ENCODE results near the gene RALGPS2. TPM values are rescaled to one million over a fixed set of nuclear protein-coding genes. Genes with fewer than 3 reads are reported as not detected.

RALGPS2 gene
- total and polyA plus RNA-seq, 2 of the 13 experiments (the other 11 are each of a cell fraction or from before 2014, with no cell fraction given), result 15.6 to 36.0 TPM

DNA sequence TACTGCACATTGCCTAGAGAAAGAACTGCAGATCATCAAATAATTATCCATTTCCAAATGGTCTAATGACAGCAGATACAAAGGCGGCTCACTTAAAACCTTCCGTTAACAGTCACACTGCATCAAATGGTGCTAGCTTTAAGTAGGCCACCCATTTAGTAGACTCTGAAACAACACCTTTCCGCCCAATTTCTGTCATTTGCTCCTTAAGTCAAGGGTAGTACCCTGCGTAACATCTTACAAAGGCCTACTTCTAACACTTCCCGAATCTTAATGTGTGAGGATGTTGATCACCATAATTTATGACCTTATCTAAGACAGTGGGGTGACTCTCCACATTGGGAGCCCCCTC is 692 bp upstream of the RALGPS2 start:
- Histone ChIP-seq H3K4me2 (ENCODE audit: low read depth, low read length) (peak overlapping the region; percentile 88), H3K36me3 (replicated peaks in 1 of 2; ENCODE audit: control insufficient read depth in 1 of 2, insufficient read depth in 2 of 2, low read length in 2 of 2) (no peaks in the 10 kb centered on the region), H4K20me1 (ENCODE audit: insufficient read depth, low read length) (no peaks in the 10 kb centered on the region), H3K27ac (ENCODE audit: extremely low read length, insufficient read depth, low read length) (peak overlapping the region; percentile 95), H3K79me2 (ENCODE audit: insufficient read depth, low read length) (peaks cover 30% of the 10 kb centered on the region), H3K9ac (ENCODE audit: insufficient read depth, low read depth, low read length) (peak overlapping the region; percentile 96), H3K4me3 (replicated peaks in 1 of 3; ENCODE audit: insufficient read depth in 1 of 3, low read depth in 2 of 3, low read length in 3 of 3) (peak overlapping the region; percentile 87 to 95 (median 91)), H2AFZ (ENCODE audit: low read length) (no peak overlapping the region), H3K9me3 (ENCODE audit: low read length) (no peaks in the 10 kb centered on the region), H3K4me1 (ENCODE audit: insufficient read depth, low read length) (peaks cover 33% of the 10 kb centered on the region), H3K27me3 (ENCODE audit: control insufficient read depth in 1 of 2, insufficient read depth in 2 of 2, low read length in 2 of 2) (no peaks in the 10 kb centered on the region)
- ATAC-seq, result no peak
- in situ Hi-C loops (cut with HindIII; ENCODE audit: extremely low pct_ligation_motif_present, low pct_unique_long_range_greater_than_20kb) (no loop called here), intact Hi-C loops (cut with micrococcal nuclease; ENCODE audit: unreplicated experiment) (loop anchor here (2.0 kb wide), 1 partner anchor 104 kb away; no protein-coding TSS in a partner anchor)
- WGBS (ENCODE audit: low lambda C conversion rate), result 60% methylated on average over 5 of the region's 5 CpGs
- DNase-seq (ENCODE audit: low spot score), result no peak
- CTCF ChIA-PET (ENCODE audit: low intra/inter-chr PET ratio, low total read pairs), result no interaction called here
- TF ChIP-seq SIX4 (CRISPR knock-in tag; IDR thresholded peaks at IDR 0.05) (no peak), FOXP1 (IDR thresholded peaks at IDR 0.05) (no peak), FOXP1 (CRISPR knock-in tag; IDR thresholded peaks at IDR 0.05) (no peak), NR2F6 (IDR thresholded peaks at IDR 0.05) (no peak), NR2F6 (CRISPR knock-in tag; IDR thresholded peaks at IDR 0.05) (no peak), SNAI1 (CRISPR knock-in tag; IDR thresholded peaks at IDR 0.05; ENCODE audit: borderline replicate concordance) (no peak), SALL2 (CRISPR knock-in tag; IDR thresholded peaks at IDR 0.05) (no peak), SRSF9 (IDR thresholded peaks at IDR 0.05; ENCODE audit: borderline replicate concordance, insufficient read depth, low read depth, low read length, poor library complexity, severe bottlenecking) (no peak), HOXA9 (CRISPR knock-in tag; IDR thresholded peaks at IDR 0.05; ENCODE audit: borderline replicate concordance) (no peak), FLYWCH1 (CRISPR knock-in tag; IDR thresholded peaks at IDR 0.05) (no peak), IRF2 (CRISPR knock-in tag; IDR thresholded peaks at IDR 0.05) (no peak), GZF1 (CRISPR knock-in tag; IDR thresholded peaks at IDR 0.05) (no peak), NCOR1 (IDR thresholded peaks at IDR 0.05; ENCODE audit: borderline replicate concordance, low read length) (no peak), SYNCRIP (IDR thresholded peaks at IDR 0.05; ENCODE audit: insufficient read depth, low read depth, low read length) (no peak), ZNF724P (CRISPR knock-in tag; IDR thresholded peaks at IDR 0.05; ENCODE audit: borderline replicate concordance) (no peak), DR1 (CRISPR knock-in tag; IDR thresholded peaks at IDR 0.05) (no peak), TBX2 (CRISPR knock-in tag; IDR thresholded peaks at IDR 0.05; ENCODE audit: borderline replicate concordance) (no peak), KDM4B (CRISPR knock-in tag; IDR thresholded peaks at IDR 0.05) (no peak), ZNF543 (CRISPR knock-in tag; IDR thresholded peaks at IDR 0.05) (no peak)
- TF ChIP-seq, protein P1, sequence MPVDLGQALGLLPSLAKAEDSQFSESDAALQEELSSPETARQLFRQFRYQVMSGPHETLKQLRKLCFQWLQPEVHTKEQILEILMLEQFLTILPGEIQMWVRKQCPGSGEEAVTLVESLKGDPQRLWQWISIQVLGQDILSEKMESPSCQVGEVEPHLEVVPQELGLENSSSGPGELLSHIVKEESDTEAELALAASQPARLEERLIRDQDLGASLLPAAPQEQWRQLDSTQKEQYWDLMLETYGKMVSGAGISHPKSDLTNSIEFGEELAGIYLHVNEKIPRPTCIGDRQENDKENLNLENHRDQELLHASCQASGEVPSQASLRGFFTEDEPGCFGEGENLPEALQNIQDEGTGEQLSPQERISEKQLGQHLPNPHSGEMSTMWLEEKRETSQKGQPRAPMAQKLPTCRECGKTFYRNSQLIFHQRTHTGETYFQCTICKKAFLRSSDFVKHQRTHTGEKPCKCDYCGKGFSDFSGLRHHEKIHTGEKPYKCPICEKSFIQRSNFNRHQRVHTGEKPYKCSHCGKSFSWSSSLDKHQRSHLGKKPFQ (CRISPR knock-in tag; IDR thresholded peaks at IDR 0.05; ENCODE audit: insufficient replicate concordance), result no peak
- POLR2A ChIA-PET, result interaction anchor here (0.8 to 3.1 kb wide), 4 partner anchors 173 to 187 kb away, joined by 3 to 26 read pairs (median 9); no protein-coding TSS in a partner anchor
- TSS peak; percentile 76 for BruUV-seq (replicated peaks)
- FAIRE-seq, result peak; percentile 26

Measured in HepG2 (cell line).